Right ventricle myocardium superior (tissue), 1 donor: ENCODE measurements around the gene ASIC3. TPM values are rescaled to one million over a fixed set of nuclear protein-coding genes. Genes with fewer than 3 reads are reported as not detected.

Experiments used
- ATAC-seq: fragments of 200-7000 bp; cut with Tn5 transposase; one replicate; pipeline ENCODE4 v1.9.1; 2020; ENCODE audit warnings: mild to moderate bottlenecking; ENCODE audit not compliant: poor library complexity
- DNase-seq: peaks from one replicate; pipeline ENCODE4 v3.0.0-alpha.2; 2020
- intact Hi-C: fragments of 100-400 bp; cut with DNase I; formaldehyde crosslinking; loops from one replicate; pipeline ENCODE4 v1.11.2; 2022
- total RNA-seq: library from RNA; stranded (reverse); fragmentation: NEBNext Ultra II Directional; extraction: Animal tissue kit (Norgen Biotek cat#: 25700); gene quantifications from one replicate; pipeline ENCODE4 v1.2.1, GENCODE V29; 2021
- donor health status: DM: no; HTN: yes; CAD: no; lungs with severe emphysema.

ASIC3 gene
- total RNA-seq, 1 donor from 2014 or later: 6.5 TPM

DNA sequence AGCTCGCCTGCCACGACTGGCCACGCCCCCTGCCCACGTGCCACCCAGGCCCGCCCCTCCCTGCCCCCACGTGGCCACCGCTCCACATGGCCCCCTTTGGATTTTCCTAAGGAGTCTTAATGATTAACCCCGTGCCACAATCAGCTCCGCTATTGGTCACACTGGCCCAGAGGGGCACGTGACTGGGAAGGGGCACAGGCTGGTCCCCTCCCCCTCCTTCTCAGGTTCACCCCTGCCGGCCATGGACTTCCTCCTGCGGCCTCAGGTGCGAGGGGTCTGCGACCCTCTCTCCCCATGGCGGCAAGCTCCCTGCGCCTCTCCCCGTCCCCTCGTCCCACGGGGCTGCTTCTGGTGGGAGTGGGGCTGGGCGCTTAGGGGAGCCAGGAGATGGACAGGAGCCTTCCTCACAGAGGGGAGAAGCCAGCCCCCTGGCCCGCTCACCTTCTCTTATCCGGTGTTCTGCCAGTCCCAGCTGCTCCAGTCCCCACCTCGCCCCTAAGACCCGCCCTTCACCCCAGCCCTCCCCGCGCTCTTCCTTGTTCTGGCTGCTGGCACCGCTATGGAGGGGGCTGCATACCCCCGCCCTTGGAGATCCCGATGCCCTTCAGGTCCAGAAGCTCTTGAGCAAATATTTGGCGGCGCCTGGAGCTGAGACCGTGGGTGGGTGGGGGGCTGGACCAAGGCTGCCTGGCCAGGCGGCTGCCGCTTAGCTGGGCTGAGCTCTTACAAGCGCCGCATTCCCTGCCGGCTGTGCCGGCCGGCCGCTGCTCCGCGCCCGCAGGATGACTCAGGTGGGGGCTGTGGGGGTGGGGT lies 14.3 kb downstream of the ASIC3 start:
- intact Hi-C loops: no loop called here
- ATAC-seq: no peak
- no peak for DNase-seq

DNA sequence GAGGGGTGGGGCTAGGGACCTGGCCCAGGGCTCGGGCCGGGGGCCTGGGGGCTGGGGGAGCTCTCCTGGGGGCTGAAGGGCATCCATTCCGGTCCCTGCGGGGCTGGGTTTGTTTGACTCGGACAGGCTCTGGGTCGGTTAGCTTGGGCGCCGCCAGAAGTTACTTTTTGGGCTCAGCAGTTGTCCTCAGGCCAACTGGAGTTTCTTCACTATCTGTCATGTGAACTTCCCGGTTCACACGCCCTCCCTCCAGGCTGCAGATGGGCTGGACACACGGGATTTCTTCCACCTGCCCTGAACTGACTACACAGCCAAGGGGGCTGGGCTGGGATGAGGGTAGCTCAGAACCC lies 14.9 kb downstream of the ASIC3 start:
- ATAC-seq (no peak), DNase-seq (peak; percentile 58)
- intact Hi-C loops: no loop called here

DNA sequence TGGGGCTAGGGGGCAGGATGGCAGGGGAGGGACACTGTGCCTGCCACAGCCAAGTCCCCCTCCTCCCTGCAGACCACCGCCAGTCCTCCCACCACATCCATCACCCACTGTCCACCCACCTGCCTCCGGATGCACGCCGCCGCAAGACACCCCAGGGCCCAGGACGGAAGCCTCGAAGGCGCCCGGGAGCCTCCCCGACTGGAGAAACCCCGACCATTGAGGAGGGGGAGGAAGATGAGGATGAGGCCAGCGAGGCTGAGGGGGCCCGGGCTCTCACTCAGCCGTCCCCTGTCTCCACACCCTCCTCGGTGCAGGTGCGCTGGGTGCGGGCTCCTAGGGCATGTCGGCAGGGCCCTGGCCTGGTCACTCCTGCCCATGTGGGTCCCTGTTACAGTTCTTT lies 16.1 kb downstream of the ASIC3 start:
- ATAC-seq (no peak), DNase-seq (no peak)
- intact Hi-C loops: no loop called here

DNA sequence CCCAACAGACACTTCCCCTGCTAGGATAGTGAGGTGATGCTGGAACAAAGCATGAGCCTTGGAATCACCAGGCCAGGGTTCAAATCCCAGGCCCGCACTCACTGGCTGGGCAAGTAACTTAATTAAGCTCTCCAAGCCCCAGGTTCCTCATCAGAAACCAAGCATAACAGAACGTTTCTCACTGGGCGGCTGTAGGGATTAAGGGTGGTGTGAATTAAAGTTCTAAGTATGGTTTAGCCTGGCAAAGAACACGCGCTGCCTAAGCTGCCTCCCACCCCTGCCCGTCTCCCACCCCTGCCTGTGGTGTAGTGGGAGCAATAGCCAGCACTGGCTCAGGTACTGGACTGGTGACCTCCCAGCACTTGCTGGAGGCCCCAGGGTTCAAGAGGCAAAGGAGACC lies 16.7 kb downstream of the ASIC3 start:
- ATAC-seq: no peak
- intact Hi-C loops: no loop called here
- no peak for DNase-seq

DNA sequence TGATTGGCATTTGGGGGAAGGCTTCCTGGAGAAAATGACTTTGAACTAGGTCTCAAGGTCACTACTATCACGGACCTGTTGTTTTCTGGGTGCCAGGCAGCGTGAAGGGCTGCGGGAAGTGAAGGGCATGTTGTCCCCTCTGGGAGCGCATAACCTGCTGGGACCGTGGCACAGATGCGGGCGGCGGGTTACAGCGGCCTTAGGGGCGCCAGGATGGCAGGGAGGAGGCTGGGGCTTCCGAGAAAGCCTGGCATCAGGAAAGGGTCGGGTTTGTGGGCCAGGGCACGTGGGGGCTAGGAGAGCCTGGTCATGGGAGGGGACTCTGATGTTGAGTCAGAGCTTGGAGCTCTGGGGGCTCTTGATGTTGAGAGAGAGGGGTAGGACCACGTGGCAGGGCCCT lies 17.2 kb downstream of the ASIC3 start:
- no peak for DNase-seq
- intact Hi-C loops: no loop called here
- no peak for ATAC-seq

DNA sequence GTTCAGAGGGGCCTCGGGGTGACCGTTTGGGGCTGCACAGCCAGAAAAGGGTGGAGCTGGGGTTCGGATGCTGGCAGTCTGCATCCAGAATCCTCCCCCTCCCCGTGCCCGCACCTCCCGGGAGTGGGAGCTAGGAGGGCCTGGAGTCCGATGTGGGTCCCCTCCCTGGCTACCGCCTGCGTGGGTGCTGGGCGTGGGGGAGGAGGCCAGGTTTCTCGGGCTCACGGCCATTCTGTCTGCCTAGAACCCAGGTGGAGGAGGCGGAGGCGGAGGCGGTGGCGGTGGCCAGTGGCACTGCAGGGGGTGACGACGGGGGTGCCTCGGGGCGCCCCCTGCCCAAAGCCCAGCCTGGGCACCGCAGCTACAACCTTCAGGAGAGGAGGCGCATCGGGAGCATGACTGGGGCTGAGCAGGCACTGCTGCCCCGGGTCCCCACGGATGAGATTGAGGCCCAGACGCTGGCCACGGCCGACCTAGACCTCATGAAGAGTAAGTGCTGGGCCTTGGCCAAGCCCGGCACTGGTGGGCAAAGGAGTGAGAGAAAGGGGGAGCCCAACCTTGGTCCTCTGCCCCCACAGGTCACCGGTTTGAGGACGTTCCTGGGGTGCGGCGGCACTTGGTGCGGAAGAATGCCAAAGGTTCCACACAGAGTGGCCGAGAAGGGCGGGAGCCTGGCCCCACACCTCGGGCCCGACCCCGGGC lies 18.1 kb downstream of the ASIC3 start:
- intact Hi-C loops: no loop called here
- ATAC-seq: no peak
- no peak for DNase-seq

DNA sequence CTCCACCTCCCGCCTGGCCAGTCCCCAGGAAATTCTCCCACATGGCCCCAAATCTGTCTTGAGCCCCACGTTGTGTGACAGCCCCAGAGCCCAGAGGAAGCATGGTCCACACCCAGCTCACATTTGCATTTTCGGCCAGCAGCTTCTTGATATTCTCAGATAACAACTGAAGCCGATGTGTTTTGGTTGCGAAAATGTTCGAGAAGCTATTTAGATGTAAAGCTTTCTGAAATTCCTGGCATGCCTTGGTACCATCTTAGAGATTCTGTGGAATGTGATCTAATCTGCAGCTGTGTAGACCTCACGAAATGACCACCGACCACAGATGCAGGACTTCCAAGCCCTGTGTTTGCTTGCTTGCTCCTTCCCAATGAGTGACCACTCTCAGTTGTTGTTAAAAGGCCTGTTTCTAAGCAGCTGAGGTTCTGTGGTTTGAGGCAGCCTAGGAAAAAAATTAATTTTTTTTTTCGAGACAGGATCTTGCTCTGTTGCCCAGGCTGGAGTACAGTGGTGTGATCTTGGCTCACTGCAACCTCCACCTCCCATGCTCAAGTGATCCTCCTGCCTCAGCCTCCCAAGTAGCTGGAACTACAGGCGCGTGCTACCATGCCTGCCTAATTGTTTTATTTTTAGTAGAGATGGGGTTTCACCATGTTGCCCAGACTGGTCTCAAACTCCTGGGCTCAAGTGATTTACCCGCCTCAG lies 19.9 kb downstream of the ASIC3 start:
- ATAC-seq (no peak), DNase-seq (no peak)
- intact Hi-C loops: no loop called here

DNA sequence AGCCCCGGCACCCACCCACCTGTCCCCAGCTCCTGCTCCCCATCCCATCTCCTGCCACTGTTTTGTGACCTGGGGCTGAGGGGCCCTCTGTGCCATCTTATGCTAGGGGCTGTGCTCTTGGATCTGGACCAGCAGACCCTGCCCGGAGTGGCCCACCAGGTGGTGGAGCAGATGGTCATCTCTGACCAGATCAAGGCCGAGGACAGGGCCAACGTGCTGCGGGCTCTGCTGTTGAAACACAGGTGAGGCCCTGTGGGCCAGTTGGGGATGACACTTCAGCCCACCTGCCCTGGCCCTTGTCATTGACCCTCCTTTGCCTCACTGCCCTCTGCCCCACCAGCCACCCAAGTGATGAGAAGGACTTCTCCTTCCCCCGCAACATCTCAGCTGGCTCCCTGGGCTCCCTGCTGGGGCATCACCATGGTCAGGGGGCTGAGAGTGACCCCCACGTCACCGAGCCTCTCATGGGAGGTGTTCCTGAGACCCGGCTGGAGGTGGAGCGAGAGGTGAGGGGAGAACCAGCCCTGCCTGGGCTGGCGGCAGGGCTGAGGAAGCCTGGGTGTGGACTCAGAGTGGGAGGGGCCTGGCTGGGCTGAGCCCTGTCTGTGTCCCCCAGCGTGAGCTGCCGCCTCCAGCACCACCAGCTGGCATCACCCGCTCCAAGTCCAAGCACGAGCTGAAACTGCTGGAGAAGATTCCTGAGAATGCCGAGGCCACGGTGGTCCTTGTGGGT lies 21.7 kb downstream of the ASIC3 start:
- intact Hi-C loops: no loop called here

DNA sequence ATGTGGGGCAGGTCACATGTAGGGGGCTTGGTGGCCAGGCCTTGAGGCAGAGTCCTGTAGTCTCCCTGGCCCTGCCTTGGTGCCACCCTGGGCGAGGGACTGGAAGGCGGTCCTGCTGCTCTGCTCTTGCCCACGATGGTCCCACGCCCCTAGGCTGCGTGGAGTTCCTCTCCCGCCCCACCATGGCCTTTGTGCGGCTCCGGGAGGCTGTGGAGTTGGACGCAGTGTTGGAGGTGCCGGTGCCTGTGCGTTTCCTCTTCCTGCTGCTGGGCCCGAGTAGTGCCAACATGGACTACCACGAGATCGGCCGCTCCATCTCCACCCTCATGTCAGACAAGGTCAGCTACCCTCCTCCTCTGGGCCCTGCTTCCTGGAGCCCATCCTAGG lies 22.2 kb downstream of the ASIC3 start:
- ATAC-seq: no peak
- no peak for DNase-seq
- intact Hi-C loops: no loop called here

More for the DNA sequence above, 21.7 kb downstream of the ASIC3 start:
- DNase-seq: no peak
- no peak for ATAC-seq

DNA sequence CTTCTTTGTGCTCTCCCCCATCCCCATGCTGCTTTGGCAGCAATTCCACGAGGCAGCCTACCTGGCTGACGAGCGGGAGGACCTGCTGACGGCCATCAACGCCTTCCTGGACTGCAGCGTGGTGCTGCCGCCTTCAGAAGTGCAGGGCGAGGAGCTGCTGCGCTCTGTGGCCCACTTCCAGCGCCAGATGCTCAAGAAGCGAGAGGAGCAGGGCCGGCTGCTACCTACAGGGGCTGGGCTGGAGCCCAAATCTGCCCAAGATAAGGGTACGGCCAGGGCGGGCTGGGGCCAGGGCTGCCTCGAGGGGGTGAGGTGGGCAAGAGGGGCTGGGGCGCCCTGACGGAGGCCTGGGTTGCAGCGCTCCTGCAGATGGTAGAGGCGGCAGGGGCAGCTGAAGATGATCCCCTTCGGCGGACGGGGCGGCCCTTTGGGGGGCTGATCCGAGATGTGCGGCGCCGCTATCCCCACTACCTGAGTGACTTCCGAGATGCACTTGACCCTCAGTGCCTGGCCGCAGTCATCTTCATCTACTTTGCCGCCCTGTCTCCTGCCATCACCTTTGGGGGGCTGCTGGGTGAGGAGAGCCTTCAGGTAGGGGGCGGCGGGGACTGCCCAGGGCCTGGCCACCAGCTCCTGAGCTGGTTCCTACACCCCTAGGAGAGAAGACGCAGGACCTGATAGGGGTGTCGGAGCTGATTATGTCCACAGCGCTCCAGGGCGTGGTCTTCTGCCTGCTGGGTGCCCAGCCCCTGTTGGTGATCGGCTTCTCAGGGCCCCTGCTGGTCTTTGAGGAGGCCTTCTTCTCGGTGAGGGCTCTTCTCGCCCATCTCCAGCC lies 22.9 kb downstream of the ASIC3 start:
- no peak for DNase-seq
- intact Hi-C loops: no loop called here
- no peak for ATAC-seq

DNA sequence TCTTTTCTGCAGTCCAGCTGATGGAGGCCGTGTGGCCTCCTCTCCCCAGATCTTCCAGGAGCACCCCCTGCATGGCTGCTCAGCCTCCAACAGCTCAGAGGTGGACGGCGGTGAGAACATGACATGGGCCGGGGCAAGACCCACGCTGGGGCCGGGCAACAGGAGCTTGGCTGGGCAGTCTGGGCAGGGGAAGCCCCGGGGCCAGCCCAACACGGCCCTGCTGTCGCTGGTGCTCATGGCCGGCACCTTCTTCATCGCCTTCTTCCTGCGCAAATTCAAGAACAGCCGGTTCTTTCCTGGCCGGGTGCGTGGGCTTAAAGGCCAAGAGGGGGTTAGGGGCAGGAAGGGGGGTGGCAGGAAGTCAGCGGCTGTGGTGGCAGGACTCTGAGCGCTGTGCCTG lies 25.7 kb downstream of the ASIC3 start:
- ATAC-seq (no peak), DNase-seq (no peak)
- intact Hi-C loops: no loop called here

DNA sequence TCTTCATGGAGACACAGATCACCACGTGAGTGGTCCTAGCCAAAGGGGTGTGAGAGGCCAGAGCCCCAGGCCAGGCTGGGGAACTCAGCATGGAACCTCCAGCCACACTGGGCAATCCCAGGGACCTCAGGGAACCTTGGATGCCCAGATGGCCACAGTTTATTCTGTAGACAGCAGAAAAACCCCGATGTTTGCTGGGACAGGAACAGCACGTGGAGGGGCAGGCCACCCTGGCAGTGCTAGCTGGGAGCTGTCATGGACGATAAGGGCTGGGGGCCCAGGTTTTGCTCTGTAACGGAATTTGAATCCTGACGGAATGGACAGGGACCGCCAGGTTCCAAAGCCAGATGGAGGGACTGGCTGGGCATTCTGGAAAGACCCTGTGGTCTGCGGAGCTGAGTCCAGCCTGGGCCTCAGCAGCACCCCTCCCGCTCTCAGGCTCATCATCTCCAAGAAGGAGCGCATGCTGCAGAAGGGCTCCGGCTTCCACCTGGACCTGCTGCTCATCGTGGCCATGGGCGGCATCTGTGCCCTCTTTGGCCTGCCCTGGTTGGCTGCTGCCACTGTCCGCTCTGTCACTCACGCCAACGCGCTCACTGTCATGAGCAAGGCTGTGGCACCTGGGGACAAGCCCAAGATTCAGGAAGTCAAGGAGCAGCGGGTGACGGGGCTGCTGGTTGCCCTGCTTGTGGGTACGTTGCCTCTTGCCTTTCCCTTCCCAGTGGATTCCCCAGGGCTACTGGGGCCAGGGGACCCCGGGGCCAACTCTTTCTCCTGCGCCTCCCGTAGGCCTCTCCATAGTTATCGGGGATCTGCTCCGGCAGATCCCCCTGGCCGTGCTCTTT lies 26.7 kb downstream of the ASIC3 start:
- intact Hi-C loops: no loop called here
- ATAC-seq (no peak), DNase-seq (no peak)

DNA sequence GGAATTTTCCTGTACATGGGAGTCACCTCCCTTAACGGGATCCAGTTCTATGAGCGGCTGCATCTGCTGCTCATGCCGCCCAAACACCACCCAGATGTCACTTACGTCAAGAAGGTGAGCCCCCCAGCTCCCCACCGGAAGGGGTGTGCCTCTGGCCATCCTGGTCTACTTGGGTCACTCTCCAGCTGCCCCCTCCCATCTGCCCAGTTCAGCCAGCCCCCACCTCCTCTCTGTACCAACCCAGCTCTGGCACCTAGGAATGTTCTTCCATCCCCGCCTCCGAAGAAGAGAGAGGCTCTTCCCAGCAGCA lies 27.3 kb downstream of the ASIC3 start:
- DNase-seq: no peak
- intact Hi-C loops: no loop called here
- no peak for ATAC-seq

DNA sequence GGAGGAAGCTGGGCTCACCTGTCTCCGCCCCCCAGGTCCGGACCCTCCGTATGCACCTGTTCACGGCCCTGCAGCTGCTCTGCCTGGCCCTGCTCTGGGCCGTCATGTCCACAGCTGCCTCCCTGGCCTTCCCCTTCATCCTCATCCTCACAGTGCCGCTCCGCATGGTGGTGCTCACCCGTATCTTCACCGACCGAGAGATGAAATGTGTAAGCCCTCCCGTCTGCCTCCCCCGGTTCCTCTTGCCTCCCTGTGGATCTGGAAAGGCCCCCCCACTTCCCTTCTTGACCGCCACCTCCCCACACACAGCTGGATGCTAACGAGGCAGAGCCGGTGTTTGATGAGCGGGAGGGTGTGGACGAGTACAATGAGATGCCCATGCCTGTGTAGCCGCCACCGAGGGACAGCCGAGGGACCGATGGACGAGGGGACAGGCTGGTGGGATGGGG lies 27.7 kb downstream of the ASIC3 start:
- no peak for ATAC-seq
- DNase-seq: no peak
- intact Hi-C loops: no loop called here

DNA sequence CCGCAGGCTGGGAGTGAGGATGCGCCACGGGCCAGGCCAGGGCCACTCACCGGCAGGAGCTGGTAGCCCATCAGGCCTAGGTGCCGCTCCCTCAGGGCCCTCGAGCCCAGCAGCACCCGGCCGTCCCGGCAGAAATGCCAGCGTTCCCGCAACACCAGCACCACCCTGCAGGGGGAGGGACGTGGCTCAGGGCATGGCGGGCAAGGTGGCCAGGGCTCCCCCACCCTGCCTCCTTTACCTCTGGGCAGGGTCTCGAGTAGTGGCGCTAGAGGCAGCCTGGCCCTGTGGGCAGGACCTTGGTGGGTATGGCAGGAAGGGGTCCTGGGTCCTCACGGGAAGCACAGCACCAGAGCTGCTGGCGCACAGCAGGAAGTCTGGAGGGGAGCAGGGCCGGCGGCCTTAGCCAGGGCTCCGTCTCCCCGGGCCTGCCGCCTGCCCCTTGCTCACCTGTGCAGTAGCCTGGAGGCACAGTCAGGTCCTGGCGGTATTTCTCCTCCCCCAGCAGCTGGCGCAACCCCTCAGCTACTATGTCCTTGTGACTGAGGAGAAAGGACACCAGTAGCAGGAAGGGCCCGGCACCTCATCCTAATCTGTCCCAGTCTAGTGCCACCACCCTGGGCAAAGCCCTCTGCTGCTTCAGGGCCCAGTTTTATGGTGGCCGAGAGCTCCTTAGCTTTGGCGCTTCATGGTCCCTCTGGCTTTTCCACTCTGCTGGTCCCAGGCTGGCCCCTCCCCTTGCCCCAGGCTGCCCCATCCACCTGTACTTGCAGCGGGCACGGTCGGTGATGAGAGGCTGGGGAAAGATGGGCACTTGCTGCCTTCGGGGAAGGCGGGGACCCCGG lies 28.8 kb downstream of the ASIC3 start:
- no peak for ATAC-seq
- DNase-seq: no peak
- intact Hi-C loops: no loop called here

DNA sequence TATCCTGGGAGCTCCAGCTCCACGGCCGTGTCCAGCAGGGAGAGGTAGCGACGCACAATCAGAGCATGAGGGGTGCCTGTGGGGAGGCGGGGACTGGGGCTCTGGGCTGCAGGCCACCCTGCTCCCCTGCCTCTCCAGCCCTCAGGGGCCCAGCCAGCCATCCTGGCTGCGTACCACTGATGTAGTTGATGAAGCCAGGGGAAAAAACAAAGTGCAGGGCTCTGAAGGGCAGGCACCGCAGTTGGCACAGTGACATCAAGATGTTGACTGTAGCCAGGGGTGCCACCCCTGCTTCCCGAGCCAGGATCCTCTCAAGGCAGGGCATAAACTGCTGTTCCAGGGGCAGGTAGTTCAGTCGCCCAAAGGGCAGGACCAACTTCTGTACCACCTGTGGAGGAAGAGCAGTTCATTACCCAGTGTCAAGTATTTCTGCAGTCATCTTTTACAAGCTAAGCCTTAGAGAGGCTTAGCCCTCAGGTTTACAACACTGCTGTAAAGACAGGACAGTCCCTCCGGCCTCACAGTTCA lies 29.4 kb downstream of the ASIC3 start:
- intact Hi-C loops: no loop called here
- ATAC-seq (no peak), DNase-seq (peak; percentile 36)
